ENCODE measurements around the gene CCDC57. TPM values are rescaled to one million over a fixed set of nuclear protein-coding genes. Genes with fewer than 3 reads are reported as not detected.

Gene CCDC57
- total RNA-seq, 1 experiment from 2014 or later: 36.6 TPM

- no TSS peak for BruUV-seq (replicated peaks)
- Histone ChIP-seq H3K4me3 (ENCODE audit: low read length) (peak overlapping the region; percentile 91), H3K9me3 (ENCODE audit: low read length) (no peaks in the 10 kb centered on the region), H3K9ac (ENCODE audit: low read length) (no peak overlapping the region), H3K36me3 (ENCODE audit: low read depth, low read length) (peaks cover 49% of the 10 kb centered on the region), H3K4me2 (ENCODE audit: low read length) (peak overlapping the region; percentile 97), H3K79me2 (ENCODE audit: low read length) (peaks cover 47% of the 10 kb centered on the region), H3K9me2 (replicated peaks; ENCODE audit: low read length) (no peaks in the 10 kb centered on the region), H2AFZ (ENCODE audit: low read length) (no peak overlapping the region), H3K27ac (ENCODE audit: low read length) (no peak overlapping the region), H3K27me3 (ENCODE audit: low read length) (no peaks in the 10 kb centered on the region), H4K20me1 (ENCODE audit: low read length) (peaks cover 29% of the 10 kb centered on the region), H3K4me1 (ENCODE audit: insufficient read depth, low read length) (peaks cover 30% of the 10 kb centered on the region), H3F3A (ENCODE audit: low read length, unreplicated experiment) (no peaks in the 10 kb centered on the region)
- ATAC-seq: no peak
- no peak for TF ChIP-seq EZH2 (IDR thresholded peaks at IDR 0.05; ENCODE audit: low read length, unreplicated experiment)
- TF ChIP-seq EZH2phosphoT487 (IDR thresholded peaks at IDR 0.05; ENCODE audit: borderline replicate concordance, low read length): no peak
- TF ChIP-seq CTCF (conservative IDR thresholded peaks at IDR 0.05; ENCODE audit: low read depth, low read length): no peak
- DNase-seq: no peak
- CTCF ChIA-PET: no interaction called here
- intact Hi-C loops (cut with micrococcal nuclease): loop anchor here (5.0 kb wide), 1 partner anchor 58 kb away; the partner anchor contains the start of gene DCXR
- POLR2A ChIA-PET (ENCODE audit: unreplicated experiment): no interaction called here
Measured at GRCh38 chr17:82094931-82095776, 117.5 kb downstream of the CCDC57 start.

DNA sequence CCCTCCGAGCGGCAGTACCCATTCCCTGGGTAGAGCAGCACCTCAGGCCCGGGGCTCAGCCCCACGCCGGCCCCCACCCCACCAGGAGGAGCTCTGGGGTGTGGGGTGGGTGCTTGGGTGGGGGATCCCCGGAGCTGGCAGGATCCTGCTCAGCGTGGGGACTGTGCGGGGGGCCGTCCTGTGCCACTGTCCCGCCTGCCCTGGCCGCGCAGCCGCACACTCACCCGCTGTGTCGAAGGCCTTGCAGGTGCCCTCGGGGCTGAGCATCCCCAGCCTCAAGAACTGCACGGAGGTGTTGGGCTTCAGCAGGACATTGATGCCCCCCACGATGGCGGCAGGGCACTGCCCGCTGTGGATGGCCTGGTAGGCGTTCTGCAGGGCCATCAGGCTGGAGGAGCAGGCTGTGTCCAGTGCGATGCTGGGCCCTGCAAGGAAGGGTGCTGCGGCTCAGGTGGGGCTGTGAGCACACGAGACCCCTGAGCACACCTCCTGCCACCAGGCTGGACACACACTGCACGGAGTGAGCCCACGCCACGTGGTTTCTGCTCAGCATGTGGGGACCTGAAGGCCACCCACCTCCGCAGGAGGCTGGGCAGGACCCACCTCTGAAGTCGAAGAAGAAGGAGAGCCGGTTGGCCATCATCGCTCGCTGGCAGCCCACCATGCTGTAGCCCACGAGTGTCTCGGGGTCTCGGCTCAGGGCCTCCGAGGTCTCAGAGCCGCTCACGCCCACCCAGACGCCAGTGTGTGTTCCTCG, 119.5 kb downstream of the CCDC57 start:
- H3K9me2 ChIP-seq (replicated peaks; ENCODE audit: low read length): no peaks in the 10 kb centered on the region
- no peak overlapping the region for H3K27ac ChIP-seq (ENCODE audit: low read length)
- intact Hi-C loops (cut with micrococcal nuclease): no loop called here
- H2AFZ ChIP-seq (ENCODE audit: low read length): no peak overlapping the region
- no peaks in the 10 kb centered on the region for H3K27me3 ChIP-seq (ENCODE audit: low read length)
- DNase-seq: no peak
- H3K9me3 ChIP-seq (ENCODE audit: low read length): no peaks in the 10 kb centered on the region
- ChIA-PET POLR2A (ENCODE audit: unreplicated experiment) (no interaction called here), CTCF (no interaction called here)
- BruUV-seq (replicated peaks): no TSS peak
- peaks cover 38% of the 10 kb centered on the region for H3K79me2 ChIP-seq (ENCODE audit: low read length)
- H3K4me1 ChIP-seq (ENCODE audit: insufficient read depth, low read length): peaks cover 19% of the 10 kb centered on the region
- no peaks in the 10 kb centered on the region for H3F3A ChIP-seq (ENCODE audit: low read length, unreplicated experiment)
- H3K36me3 ChIP-seq (ENCODE audit: low read depth, low read length): peaks cover 69% of the 10 kb centered on the region
- H3K4me3 ChIP-seq (ENCODE audit: low read length): no peak overlapping the region
- no peak overlapping the region for H3K9ac ChIP-seq (ENCODE audit: low read length)
- TF ChIP-seq EZH2phosphoT487 (IDR thresholded peaks at IDR 0.05; ENCODE audit: borderline replicate concordance, low read length) (no peak), CTCF (conservative IDR thresholded peaks at IDR 0.05; ENCODE audit: low read depth, low read length) (no peak), EZH2 (IDR thresholded peaks at IDR 0.05; ENCODE audit: low read length, unreplicated experiment) (no peak)
- H4K20me1 ChIP-seq (ENCODE audit: low read length): peaks cover 34% of the 10 kb centered on the region
- no peak overlapping the region for H3K4me2 ChIP-seq (ENCODE audit: low read length)
- ATAC-seq: no peak
